Epithelial cell of prostate (primary cell): Measurements from ENCODE around the gene TAF10.

Experiments
- DNase-seq: peaks from one replicate; pipeline ENCODE4 v3.0.0-alpha.2; 2011; ENCODE audit warnings: low read depth, low spot score
- H3K27ac ChIP-seq: fragments of 450-650 bp; 2 replicates; pipeline ENCODE4 v1.5.1; 2017; ENCODE audit warnings: mild to moderate bottlenecking

TAF10 gene

DNA sequence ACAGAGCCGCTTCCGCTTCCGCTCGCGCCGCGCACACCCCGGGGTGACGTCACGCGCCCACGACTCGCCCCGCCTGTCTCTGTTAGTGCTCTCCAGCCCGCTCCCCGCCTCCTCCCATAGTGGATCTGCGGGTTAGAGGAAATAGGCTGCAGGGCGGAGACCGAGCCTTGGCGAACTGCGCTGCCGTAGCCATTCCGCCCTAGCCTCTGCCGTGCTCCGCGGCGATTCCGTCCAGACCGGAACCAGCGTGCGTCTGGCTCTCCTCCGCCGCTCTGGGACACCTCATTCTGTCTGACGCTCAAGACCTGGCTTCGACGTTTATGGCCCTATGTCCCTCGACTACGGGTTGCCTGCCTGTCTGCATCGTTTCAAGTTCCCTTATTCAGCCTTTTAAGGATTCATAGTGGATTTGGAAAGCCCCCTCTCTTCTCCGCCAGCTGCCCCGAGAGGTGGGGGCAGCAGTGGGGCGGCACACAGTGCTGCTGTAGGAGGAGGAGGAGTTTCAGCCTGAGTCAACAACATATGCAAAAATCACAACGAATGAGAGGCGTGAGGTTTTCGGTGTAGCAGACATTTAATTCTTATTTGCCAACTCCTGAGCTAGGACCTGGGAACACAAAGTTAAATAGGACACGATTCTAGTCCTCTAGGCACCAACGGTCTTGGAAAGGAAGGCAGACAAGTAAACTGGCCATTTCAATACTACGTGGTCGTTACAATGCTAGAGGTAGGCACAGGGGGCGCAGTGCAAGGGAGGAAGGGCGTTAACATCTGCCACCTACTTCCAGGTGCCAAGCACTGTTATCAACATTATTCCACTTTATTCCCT, at the start of gene TAF10:
Gene TAF10 (minus strand): TSS at position 4 of the 829 bp plus-strand sequence. CDS start 27 bp downstream, outside the sequence.
- H3K27ac ChIP-seq, result peak within 1 kb of the TSS; percentile 97
- peak; percentile 81 for DNase-seq

GRCh38 chr11:6660712-6661111, 48.7 kb upstream of the TAF10 start:
- no peak for DNase-seq
- no peak overlapping the region for H3K27ac ChIP-seq

- H3K27ac ChIP-seq, result no peak overlapping the region
- no peak for DNase-seq
Observed at GRCh38 chr11:6658647-6659046, 46.6 kb upstream of the TAF10 start.

DNA sequence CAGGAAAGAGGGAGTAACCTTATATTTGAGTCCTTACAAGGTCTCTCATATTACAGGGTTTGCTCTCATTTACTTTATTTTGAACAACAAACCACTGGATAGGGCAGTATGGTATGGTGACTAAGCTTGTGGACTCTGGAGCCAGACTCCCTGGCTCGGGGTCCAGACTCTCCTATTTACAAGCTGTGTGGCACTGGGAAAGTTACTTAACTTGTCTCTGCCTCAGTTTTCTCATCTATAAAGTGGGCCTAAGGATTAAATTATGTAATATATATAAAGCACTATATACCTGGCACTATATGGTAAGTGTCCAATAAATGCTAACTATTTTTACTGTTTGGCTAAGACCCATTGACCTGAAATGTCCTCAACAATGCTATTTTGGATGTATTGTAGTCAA, 45.3 kb upstream of the TAF10 start:
- H3K27ac ChIP-seq, result no peak overlapping the region
- DNase-seq, result no peak

DNA sequence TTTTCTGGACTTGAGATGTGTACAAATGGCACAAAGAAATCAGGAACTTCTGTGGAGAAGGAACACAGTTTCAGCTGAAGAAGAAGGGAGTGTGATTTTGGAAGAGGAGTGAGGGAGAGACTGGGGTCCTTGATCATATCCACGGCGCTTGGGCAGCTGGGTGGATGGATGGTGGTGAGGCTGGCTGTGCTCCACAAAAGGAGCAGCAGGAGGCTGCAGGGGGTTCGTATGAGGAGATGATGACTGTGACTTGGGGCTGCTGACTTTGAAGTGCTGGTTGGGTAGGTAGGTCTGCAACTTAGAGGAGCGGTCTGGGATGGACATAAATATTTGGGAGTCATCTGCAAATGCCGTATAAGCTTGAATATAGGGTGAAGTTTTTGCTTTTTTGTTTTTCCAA, 44.9 kb upstream of the TAF10 start:
- H3K27ac ChIP-seq, result no peak overlapping the region
- DNase-seq, result no peak

GRCh38 chr11:6656584-6656915, 44.5 kb upstream of the TAF10 start:
- no peak overlapping the region for H3K27ac ChIP-seq
- DNase-seq, result no peak

DNA sequence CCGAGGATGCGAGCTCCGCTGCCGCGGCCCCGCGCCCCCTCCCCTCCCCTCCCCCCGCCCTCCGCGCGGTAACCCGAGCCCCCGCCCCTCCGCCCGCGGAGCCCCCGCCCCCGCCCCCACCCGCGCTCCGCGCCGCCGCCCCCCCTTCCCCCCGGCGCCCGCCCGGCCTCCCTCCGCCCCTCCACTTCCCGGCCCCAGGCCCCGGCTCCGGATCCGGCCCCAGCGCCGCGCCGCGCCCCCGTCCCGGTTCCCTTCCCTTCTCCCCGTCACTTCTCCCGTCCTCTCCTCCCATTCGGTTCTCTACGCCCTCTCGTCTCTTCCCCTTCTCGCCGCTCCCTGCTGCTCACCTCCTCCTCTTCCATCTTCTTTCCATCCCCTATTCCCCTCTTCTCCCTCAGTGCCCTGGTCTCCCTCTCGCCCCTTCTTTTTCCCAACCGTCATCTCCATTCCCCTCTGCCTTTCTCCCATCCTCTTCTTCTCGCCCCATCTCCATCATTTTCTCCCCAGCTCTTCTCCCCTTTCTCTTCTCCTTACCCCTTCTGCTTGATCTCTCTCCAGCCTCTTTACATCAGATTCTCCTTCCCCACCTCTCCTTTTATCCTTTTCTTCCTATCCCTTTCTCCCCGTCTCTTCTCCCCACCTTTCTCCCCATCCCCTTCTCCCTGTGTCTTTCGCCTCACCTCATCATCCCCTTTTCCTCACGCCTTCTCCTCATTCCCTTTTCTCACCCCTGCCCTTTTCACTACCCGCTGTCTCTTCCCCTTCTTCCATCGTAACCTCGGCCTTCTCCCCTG, 44.0 kb upstream of the TAF10 start, which contains the start of gene DCHS1:
Gene DCHS1 (minus strand): TSS at position 20 of the 794 bp plus-strand sequence. CDS start 14,196 bp downstream, outside the sequence.
- H3K27ac ChIP-seq, result no peak within 1 kb of the TSS
- no peak for DNase-seq

- H3K27ac ChIP-seq, result no peak overlapping the region
- DNase-seq, result no peak
Observed at GRCh38 chr11:6655020-6655789, 43.2 kb upstream of the TAF10 start.

GRCh38 chr11:6654281-6655019, 42.4 kb upstream of the TAF10 start:
- no peak overlapping the region for H3K27ac ChIP-seq
- DNase-seq, result no peak

GRCh38 chr11:6653656-6654055, 41.6 kb upstream of the TAF10 start:
- DNase-seq, result no peak
- H3K27ac ChIP-seq, result no peak overlapping the region

GRCh38 chr11:6653097-6653496, 41.1 kb upstream of the TAF10 start:
- H3K27ac ChIP-seq, result no peak overlapping the region

DNA sequence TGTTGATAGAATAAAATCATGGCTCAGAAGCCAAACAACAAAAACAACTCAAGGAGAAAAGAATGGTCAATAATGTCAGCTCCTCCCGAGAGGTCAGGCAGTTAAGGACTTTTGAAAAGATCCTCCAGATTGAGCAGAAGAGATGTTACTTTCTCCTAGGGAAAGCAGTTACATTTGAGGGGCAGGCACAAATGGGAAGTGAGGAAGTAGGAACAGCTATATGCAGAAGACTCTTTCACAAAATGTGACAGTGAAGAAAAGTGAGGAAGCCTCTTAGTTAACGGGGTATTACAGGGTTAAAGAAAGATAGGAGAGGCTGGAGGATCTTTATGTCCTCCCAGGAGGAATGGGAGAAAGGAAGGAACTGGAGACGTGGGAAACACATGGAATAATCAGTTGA, 40.2 kb upstream of the TAF10 start:
- H3K27ac ChIP-seq, result no peak overlapping the region
- no peak for DNase-seq

More at GRCh38 chr11:6653097-6653496, 41.1 kb upstream of the TAF10 start:
- no peak for DNase-seq

DNA sequence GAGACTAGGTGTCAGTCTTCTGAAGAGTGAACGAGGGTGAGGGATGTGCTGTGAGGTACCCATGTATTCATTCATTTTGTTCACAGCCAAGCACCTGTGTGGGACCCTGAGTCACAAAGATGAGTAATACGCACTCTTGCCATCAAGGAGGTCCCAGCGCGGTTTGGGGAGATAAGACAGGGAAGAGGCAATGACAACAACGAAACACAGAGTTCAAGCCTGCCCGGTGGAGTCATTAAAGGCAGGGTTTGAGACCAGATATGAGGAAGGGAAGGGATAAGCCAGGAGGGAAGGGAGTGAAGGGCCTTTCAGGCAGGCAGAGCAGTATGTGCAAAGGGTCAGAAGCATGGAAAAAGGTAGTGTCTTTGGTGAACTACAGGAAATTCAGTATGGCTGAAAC, 39.0 kb upstream of the TAF10 start:
- DNase-seq, result no peak
- no peak overlapping the region for H3K27ac ChIP-seq

DNA sequence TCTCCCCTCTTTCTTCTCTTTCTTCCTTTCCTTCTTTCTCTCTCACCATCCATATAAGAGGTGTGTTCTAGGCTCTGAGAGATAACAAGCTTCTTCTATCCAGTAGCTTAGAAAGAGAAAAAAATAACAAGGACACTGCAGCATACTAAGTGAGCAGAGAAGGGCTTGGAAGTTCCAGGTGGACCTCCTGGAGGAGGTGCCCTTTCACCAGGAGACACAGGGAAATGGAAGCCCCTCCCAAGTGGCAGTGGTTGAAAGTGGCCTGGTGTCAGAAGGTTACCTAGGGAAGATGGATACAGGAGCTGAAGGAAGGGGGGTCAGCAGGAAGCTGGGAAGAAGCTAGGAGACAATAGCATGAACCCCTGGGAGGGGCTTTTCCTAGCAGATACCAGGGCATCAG, 38.1 kb upstream of the TAF10 start:
- no peak overlapping the region for H3K27ac ChIP-seq
- no peak for DNase-seq

DNA sequence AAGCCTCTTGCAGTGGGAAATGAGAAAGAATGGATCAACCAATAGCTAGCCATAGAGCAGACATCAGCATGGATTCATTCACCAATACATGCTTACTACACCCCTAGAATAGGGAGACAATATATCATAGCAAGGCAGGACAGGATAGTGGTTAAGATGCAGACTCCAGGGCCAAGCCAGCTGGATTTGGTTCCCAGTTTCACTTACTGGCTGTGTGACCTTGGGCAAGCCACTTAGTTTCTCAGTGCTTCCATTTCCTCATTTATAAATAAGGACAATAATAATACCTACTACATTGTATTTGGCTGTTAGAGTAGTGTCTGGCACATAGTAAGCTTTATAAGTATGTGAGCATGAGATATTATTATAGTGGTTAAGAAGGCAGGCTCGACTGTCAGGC, 36.5 kb upstream of the TAF10 start:
- no peak for DNase-seq
- H3K27ac ChIP-seq, result no peak overlapping the region

GRCh38 chr11:6647836-6648235, 35.8 kb upstream of the TAF10 start:
- H3K27ac ChIP-seq, result no peak overlapping the region
- DNase-seq, result no peak

DNA sequence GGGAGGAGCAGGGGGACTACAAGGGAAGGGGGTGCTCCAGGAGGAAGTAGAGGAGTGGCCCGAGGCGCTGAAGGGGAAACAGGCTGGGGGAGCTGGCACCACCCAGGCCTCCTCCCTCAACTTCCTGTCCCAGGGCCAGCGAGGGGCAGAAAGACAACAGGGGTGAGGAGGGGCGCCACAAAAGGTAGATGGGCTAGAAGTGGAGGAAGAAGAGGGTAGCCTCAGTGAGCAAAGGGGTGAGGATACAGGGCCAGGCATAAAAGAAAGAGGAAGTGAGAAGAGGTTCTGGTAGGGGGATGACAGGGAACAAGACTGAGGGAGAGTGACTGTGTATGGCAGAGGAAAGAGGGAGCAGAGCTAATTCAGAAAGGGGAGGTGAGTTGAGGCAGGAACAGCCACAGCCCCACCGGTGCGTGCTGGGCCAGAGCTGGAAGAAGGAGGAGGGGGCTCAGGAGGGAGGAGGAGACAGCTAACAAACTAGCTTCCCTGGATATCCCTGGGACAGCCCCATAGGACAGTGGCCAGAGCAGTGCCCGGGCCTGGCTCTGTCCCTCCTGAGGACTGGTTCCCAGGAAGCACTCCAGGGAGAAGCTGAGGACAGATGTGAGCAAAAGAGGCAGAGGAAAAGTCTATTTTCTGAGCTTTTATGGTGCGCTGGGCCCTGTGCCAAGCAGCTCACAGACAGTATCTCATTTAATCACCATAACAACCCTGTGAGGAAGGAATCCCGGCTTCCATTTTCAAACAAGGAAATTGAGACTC, 35.1 kb upstream of the TAF10 start:
- H3K27ac ChIP-seq, result no peak overlapping the region
- no peak for DNase-seq

DNA sequence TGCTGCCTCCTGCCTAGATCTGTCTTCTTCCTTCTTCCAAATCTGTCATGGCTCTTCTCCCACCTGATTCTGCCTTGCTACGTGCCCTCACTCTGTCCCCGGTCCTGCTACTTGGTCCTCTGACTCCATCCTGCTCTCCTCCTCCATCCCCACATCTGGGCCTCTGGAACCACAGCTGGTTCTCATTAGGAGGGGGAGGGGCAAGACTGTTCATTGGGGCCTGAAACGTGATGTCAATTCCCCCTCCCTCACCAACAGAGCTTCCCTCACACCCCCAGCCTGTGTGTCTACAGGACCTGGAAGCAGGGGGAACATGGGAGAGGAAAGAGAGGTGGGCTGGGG, 34.5 kb upstream of the TAF10 start:
- H3K27ac ChIP-seq, result no peak overlapping the region
- no peak for DNase-seq

- H3K27ac ChIP-seq, result no peak overlapping the region
- no peak for DNase-seq
Observed at GRCh38 chr11:6646071-6646470, 34.1 kb upstream of the TAF10 start.
